NCI-H510A (cell line): ENCODE results near the gene TMEM39A.

ENCODE experiments used
- DNase-seq: peaks from one replicate; lab custom pipeline; 2025; lab: John Stamatoyannopoulos, UW

The TMEM39A gene

GRCh38 chr3:119463171-119464169 is at the start of gene TMEM39A:
TSS of gene TMEM39A (minus strand) at chr3:119463615. CDS start at chr3:119462074, 1,541 bp downstream.
- peak; percentile 93 for DNase-seq

- DNase-seq, result no peak
These were observed 47.3 kb upstream of the TMEM39A start for GRCh38 chr3:119510690-119511089.

GRCh38 chr3:119508172-119508845 is 44.9 kb upstream of the TMEM39A start:
- no peak for DNase-seq

- no peak for DNase-seq
These were observed 44.0 kb upstream of the TMEM39A start for GRCh38 chr3:119507404-119507803.

GRCh38 chr3:119506631-119507030 is 43.2 kb upstream of the TMEM39A start:
- DNase-seq, result no peak

- DNase-seq, result no peak
These were observed 37.5 kb upstream of the TMEM39A start for GRCh38 chr3:119500901-119501300.

GRCh38 chr3:119500265-119500664 is 36.9 kb upstream of the TMEM39A start:
- DNase-seq, result no peak

- peak; percentile 87 for DNase-seq
These were observed 35.0 kb upstream of the TMEM39A start, which contains the start of gene TIMMDC1 for GRCh38 chr3:119498186-119499011. TSS of gene TIMMDC1 (plus strand) at chr3:119498547. CDS start at chr3:119498734, 187 bp downstream.

GRCh38 chr3:119497820-119498185 is 34.4 kb upstream of the TMEM39A start:
- DNase-seq, result no peak

GRCh38 chr3:119494597-119494996 is 31.2 kb upstream of the TMEM39A start:
- no peak for DNase-seq

- DNase-seq, result no peak
These were observed 29.4 kb upstream of the TMEM39A start for GRCh38 chr3:119492810-119493209.

GRCh38 chr3:119492128-119492527 is 28.7 kb upstream of the TMEM39A start:
- DNase-seq, result no peak

- no peak for DNase-seq
These were observed 26.7 kb upstream of the TMEM39A start for GRCh38 chr3:119490153-119490552.

GRCh38 chr3:119485563-119485962 is 22.1 kb upstream of the TMEM39A start:
- no peak for DNase-seq

- no peak for DNase-seq
These were observed 19.7 kb upstream of the TMEM39A start for GRCh38 chr3:119483101-119483500.

GRCh38 chr3:119481079-119481478 is 17.7 kb upstream of the TMEM39A start:
- no peak for DNase-seq

- no peak for DNase-seq
These were observed 7.5 kb upstream of the TMEM39A start for GRCh38 chr3:119470866-119471265.

GRCh38 chr3:119469418-119470189 is 6.2 kb upstream of the TMEM39A start:
- no peak for DNase-seq

- DNase-seq, result no peak
These were observed 4.6 kb upstream of the TMEM39A start for GRCh38 chr3:119468041-119468440.

GRCh38 chr3:119457246-119457645 is 6.2 kb downstream of the TMEM39A start:
- no peak for DNase-seq

GRCh38 chr3:119456469-119456868 is 6.9 kb downstream of the TMEM39A start:
- DNase-seq, result no peak
